K562 (cell line): Measurements from ENCODE around the gene GFI1. TPM values are rescaled to one million over a fixed set of nuclear protein-coding genes. Genes with fewer than 3 reads are reported as not detected.

ENCODE experiments used
- ARHGAP35 ChIP-seq: fragments of 450-650 bp; IDR thresholded peaks from 2 replicates; pipeline ENCODE4 v1.6.1; 2018; ENCODE audit not compliant: partially characterized antibody
- BDP1 ChIP-seq: IDR thresholded peaks from 3 replicates; pipeline ENCODE4 v1.6.1; 2011; ENCODE audit not compliant: insufficient read length, insufficient read depth
- CBX5 ChIP-seq: IDR thresholded peaks from 2 replicates; pipeline ENCODE4 v1.6.1; 2014; ENCODE audit warnings: low read depth, borderline replicate concordance
- CREM ChIP-seq: IDR thresholded peaks from 2 replicates; pipeline ENCODE4 v1.6.1; 2014; ENCODE audit warnings: antibody characterized with exemption, low read depth
- ETV1 ChIP-seq: fragments of 450-650 bp; conservative IDR thresholded peaks from 2 replicates; pipeline ENCODE4 v1.6.1; 2016; ENCODE audit warnings: missing genetic modification characterization, control low read depth, low read depth, missing compliant biosample characterization
- GTF2A2 ChIP-seq: IDR thresholded peaks from 2 replicates; pipeline ENCODE4 v1.6.1; 2016; ENCODE audit warnings: mild to moderate bottlenecking, missing genetic modification characterization, missing compliant biosample characterization
- HNRNPK ChIP-seq: fragments of 200-400 bp; formaldehyde crosslinking; IDR thresholded peaks from one replicate; pipeline ENCODE4 v1.6.1; 2018; ENCODE audit warnings: mild to moderate bottlenecking, low read depth, low read length; ENCODE audit not compliant: poor library complexity, severe bottlenecking
- IFI16 ChIP-seq: fragments of 250-450 bp; sonication (Bioruptor Pico); IDR thresholded peaks from 2 replicates; pipeline ENCODE4 v2.1.2; 2022; ENCODE audit warnings: mild to moderate bottlenecking, inconsistent platforms
- MTF1 ChIP-seq: fragments of 250-450 bp; sonication (Bioruptor Pico); IDR thresholded peaks from 2 replicates; pipeline ENCODE4 v1.9.0; 2021; ENCODE audit warnings: moderate library complexity, mild to moderate bottlenecking, inconsistent platforms, borderline replicate concordance
- NR4A1 ChIP-seq, 2 experiments: fragments of 250-450 bp in 1 of 2; fragments of 450-650 bp in 1 of 2; sonication (Bioruptor Pico) in 1 of 2; IDR thresholded peaks; 2 replicates each; pipeline versions ENCODE4 v1.4.0 to v1.6.1; 2016 to 2020; ENCODE audit warnings: mild to moderate bottlenecking in 2 of 2, missing compliant biosample characterization in 1 of 2, missing genetic modification characterization in 1 of 2, moderate library complexity in 1 of 2
- POLR3A ChIP-seq: IDR thresholded peaks from 2 replicates; pipeline ENCODE4 v1.6.1; 2011; ENCODE audit warnings: borderline replicate concordance, mild to moderate bottlenecking, moderate library complexity; ENCODE audit not compliant: insufficient read length, insufficient read depth; ENCODE audit errors: extremely low read depth
- PYGO2 ChIP-seq: fragments of 450-650 bp; IDR thresholded peaks from 2 replicates; pipeline ENCODE4 v1.6.1; 2016; ENCODE audit warnings: mild to moderate bottlenecking, missing genetic modification characterization, moderate library complexity, missing compliant biosample characterization
- RAD51 ChIP-seq: fragments of 450-650 bp; IDR thresholded peaks from 2 replicates; pipeline ENCODE4 v1.7.1; 2016; ENCODE audit warnings: low read depth, mild to moderate bottlenecking, borderline replicate concordance
- SMARCA4 ChIP-seq: fragments of 450-650 bp; IDR thresholded peaks from 2 replicates; pipeline ENCODE4 v1.6.1; 2016
- SNRNP70 ChIP-seq: fragments of 200-400 bp; formaldehyde crosslinking; optimal IDR thresholded peaks from 2 replicates; pipeline ENCODE3; 2017; ENCODE audit warnings: low read depth, low read length
- SREBF1 ChIP-seq: fragments of 150-350 bp; IDR thresholded peaks from 2 replicates; pipeline ENCODE4 v1.6.1; 2014; ENCODE audit warnings: antibody characterized with exemption, low read depth, low read length, borderline replicate concordance
- TSC22D4 ChIP-seq: fragments of 450-650 bp; IDR thresholded peaks from 2 replicates; pipeline ENCODE4 v1.6.1; 2016; ENCODE audit warnings: missing genetic modification characterization, missing biosample characterization, control low read depth
- ZNF431 ChIP-seq: sonication (generic); formaldehyde crosslinking; IDR thresholded peaks from 2 replicates; pipeline ENCODE4 v1.8.0; 2022; ENCODE audit warnings: mild to moderate bottlenecking, missing genetic modification reagents
- ZNF766 ChIP-seq: fragments of 200-800 bp; sonication (Bioruptor generic); conservative IDR thresholded peaks from 2 replicates; pipeline ENCODE4 v1.6.1; 2016; ENCODE audit warnings: missing genetic modification characterization, missing compliant biosample characterization
- ZNF77 ChIP-seq: fragments of 250-450 bp; sonication (Bioruptor Pico); IDR thresholded peaks from 2 replicates; pipeline ENCODE4 v1.5.0; 2020
- polyA plus RNA-seq, 8 experiments: library from polyadenylated mRNA; depleted of rRNA in 4 of 8; stranded (reverse) in 5 of 8; unstranded in 3 of 8; fragments of >200 nt; fragmentation: Nextera tagmentation in 2 of 8; fragmentation: Illumina TruSeq in 1 of 8; extraction: Ambion mirVana in 2 of 8; extraction: Trizol in 1 of 8; gene quantifications; 2 replicates each; pipeline versions ENCODE4 v1.2.1 to v1.2.3, GENCODE V29; 2011 to 2014; ENCODE audit warnings: inconsistent platforms in 1 of 8, missing spikeins in 1 of 8
- total RNA-seq, 7 experiments: library from RNA; depleted of rRNA in 6 of 7; stranded (reverse); fragments of >200 nt in 6 of 7; fragmentation: Illumina TruSeq in 2 of 7; extraction: Trizol in 2 of 7; gene quantifications; 2 replicates each; pipeline versions ENCODE4 v1.2.1 to v1.2.3, GENCODE V29; 2011 to 2021; ENCODE audit warnings: low replicate concordance in 1 of 7
- TF ChIP-seq, protein P1 (sequence below): fragments of 250-450 bp; sonication (Bioruptor Pico); IDR thresholded peaks from 2 replicates; pipeline ENCODE4 v1.6.1; 2021; ENCODE audit warnings: mild to moderate bottlenecking
- TF ChIP-seq, protein P2 (sequence below): fragments of 450-650 bp; IDR thresholded peaks from 2 replicates; pipeline ENCODE4 v1.7.0; 2016; ENCODE audit warnings: borderline replicate concordance
- TF ChIP-seq, protein P3 (sequence below): sonication (generic); formaldehyde crosslinking; IDR thresholded peaks from 2 replicates; pipeline ENCODE4 v1.8.1; 2022; ENCODE audit warnings: missing genetic modification reagents
- TF ChIP-seq, protein P4 (sequence below): fragments of 250-450 bp; sonication (Bioruptor Pico); IDR thresholded peaks from 2 replicates; pipeline ENCODE4 v1.5.1; 2021; ENCODE audit warnings: mild to moderate bottlenecking

Gene GFI1
- total and polyA plus RNA-seq, 9 of the 15 experiments (the other 6 are each of a cell fraction or from before 2014, with no cell fraction given), result 0.07 to 0.93 (median 0.46) TPM

DNA sequence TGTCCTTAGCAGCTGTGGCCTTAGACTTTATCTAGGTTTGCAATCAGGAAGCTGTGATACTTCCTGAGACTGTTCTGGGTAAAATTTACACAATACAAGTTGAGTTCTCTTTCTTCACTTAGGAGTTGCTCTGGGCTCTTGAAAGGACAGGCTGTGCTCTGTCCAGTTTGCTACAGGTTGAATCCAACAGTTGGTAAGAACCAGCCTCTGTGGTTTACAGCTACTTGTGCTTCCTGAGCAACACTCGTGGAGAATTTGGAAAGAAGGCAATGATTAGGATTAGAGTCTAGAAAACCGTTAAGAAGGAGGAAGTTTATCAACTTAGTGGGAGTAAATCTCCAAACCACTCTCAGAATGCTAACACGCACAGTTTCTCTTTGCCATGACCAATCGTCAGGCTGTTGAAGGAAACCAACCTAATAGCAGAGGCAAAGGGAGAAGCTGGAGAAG lies 26.8 kb downstream of the GFI1 start (continued):
- TF ChIP-seq IFI16 (CRISPR knock-in tag) (no peak), MTF1 (CRISPR knock-in tag) (no peak), ETV1 (tag) (peak; percentile 58), SMARCA4 (no peak), ZNF766 (CRISPR knock-in tag) (peak; percentile 59; the same call in 1 of the 2 replicates), SNRNP70 (no peak), TSC22D4 (no peak), BDP1 (no peak), ZNF77 (CRISPR knock-in tag) (no peak), GTF2A2 (tag) (no peak), PYGO2 (no peak), RAD51 (no peak), CREM (no peak), CBX5 (no peak), ARHGAP35 (no peak), SREBF1 (no peak), ZNF431 (CRISPR knock-in tag) (no peak), NR4A1 (CRISPR knock-in tag; IDR thresholded peaks at IDR 0.05) (no peak), NR4A1 (tag; IDR thresholded peaks at IDR 0.05) (no peak), HNRNPK (no peak), POLR3A (no peak)
- TF ChIP-seq, protein P1, sequence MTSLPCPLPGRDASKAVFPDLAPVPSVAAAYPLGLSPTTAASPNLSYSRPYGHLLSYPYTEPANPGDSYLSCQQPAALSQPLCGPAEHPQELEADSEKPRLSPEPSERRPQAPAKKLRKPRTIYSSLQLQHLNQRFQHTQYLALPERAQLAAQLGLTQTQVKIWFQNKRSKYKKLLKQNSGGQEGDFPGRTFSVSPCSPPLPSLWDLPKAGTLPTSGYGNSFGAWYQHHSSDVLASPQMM (CRISPR knock-in tag), result no peak
- TF ChIP-seq, protein P2, sequence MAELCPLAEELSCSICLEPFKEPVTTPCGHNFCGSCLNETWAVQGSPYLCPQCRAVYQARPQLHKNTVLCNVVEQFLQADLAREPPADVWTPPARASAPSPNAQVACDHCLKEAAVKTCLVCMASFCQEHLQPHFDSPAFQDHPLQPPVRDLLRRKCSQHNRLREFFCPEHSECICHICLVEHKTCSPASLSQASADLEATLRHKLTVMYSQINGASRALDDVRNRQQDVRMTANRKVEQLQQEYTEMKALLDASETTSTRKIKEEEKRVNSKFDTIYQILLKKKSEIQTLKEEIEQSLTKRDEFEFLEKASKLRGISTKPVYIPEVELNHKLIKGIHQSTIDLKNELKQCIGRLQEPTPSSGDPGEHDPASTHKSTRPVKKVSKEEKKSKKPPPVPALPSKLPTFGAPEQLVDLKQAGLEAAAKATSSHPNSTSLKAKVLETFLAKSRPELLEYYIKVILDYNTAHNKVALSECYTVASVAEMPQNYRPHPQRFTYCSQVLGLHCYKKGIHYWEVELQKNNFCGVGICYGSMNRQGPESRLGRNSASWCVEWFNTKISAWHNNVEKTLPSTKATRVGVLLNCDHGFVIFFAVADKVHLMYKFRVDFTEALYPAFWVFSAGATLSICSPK, result no peak
- TF ChIP-seq, protein P3, sequence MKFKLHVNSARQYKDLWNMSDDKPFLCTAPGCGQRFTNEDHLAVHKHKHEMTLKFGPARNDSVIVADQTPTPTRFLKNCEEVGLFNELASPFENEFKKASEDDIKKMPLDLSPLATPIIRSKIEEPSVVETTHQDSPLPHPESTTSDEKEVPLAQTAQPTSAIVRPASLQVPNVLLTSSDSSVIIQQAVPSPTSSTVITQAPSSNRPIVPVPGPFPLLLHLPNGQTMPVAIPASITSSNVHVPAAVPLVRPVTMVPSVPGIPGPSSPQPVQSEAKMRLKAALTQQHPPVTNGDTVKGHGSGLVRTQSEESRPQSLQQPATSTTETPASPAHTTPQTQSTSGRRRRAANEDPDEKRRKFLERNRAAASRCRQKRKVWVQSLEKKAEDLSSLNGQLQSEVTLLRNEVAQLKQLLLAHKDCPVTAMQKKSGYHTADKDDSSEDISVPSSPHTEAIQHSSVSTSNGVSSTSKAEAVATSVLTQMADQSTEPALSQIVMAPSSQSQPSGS, result no peak
- TF ChIP-seq, protein P4, sequence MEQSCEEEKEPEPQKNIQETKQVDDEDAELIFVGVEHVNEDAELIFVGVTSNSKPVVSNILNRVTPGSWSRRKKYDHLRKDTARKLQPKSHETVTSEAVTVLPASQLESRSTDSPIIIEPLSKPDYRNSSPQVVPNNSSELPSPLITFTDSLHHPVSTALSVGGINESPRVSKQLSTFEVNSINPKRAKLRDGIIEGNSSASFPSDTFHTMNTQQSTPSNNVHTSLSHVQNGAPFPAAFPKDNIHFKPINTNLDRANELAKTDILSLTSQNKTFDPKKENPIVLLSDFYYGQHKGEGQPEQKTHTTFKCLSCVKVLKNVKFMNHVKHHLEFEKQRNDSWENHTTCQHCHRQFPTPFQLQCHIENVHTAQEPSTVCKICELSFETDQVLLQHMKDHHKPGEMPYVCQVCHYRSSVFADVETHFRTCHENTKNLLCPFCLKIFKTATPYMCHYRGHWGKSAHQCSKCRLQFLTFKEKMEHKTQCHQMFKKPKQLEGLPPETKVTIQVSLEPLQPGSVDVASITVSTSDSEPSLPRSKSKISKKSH (CRISPR knock-in tag), result no peak
